DMS 273 (cell line): ENCODE data around the gene IFFO2.

Experiments
- DNase-seq: peaks from one replicate; lab custom pipeline; 2025; ENCODE audit not compliant: unreplicated experiment; lab: John Stamatoyannopoulos, UW

IFFO2 gene

DNA sequence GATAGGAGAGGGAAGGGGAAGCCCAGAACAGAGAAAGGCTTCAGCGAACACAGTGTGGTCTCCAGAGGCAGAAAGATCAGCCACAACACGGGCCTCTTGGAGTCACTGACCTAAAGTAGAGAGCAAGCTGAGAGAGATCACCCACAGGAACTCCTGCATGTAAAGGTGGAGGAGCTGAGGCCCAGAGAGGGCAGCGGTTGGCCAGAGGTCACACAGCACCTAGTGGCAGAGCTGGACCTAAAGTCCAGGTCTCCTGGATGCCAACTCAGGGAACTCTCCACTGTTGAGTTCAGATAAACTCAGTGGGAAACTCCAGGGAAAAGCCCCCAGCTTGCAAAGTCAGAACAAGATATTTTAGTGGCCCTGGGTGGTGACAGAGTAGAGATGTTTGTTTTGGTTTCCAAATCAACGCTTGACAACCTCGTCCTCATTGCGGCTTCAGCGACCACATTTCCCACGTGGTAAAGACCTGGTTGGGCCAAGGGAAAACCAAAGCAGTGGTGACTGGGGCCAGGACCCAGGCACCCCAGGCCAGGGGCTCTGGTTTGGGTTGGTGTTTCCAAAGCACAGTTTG is 4.6 kb downstream of the IFFO2 start:
- DNase-seq: no peak

DNA sequence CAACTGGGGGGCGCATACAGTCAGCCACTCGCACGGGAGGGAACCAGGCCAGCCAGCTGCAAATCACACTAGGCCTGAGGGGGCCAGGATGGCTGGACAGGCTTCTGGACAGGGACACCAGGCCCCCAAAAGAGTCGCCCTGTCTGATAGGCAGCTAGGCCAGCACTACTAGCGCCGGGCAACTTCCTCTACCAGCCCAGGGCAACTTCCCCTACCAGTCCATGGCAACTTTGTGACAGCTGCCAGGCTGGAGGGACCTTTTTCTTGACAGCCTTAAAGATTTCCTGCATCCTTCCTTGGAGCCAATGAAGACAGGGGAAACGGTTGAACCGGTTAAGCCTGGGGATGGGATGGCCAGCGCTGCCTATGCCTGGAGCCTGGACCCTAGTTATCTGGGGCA is 5.1 kb downstream of the IFFO2 start:
- DNase-seq: no peak

DNA sequence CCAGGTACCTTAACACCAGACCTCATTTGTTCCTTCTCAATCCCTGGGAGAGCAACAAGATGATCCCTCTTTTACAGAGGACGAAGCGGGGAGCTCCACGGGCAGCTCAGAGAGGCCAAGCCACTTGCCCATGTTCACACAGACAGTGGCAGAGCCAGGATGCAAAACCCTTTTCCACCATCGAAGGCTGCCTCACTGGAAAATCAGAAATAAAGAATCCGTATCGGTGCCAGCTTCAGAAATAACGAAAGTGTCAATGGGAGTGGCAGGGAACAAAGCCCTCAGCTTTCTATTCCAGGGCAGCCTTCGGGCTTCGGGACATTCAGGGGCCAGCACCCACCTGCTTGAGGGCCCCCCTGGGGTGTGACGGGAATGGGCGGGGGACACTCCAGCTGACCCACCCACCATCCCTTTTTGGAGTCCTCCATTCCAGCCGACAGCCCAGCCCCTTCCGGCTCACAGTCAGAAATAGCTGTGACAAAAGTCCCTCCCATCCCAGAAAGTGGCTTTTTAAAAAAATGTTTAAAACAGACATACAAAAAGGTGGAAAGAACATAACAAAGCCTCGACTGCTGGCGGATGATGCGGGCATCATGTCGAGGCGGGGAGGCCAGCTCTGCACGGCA is 6.0 kb downstream of the IFFO2 start:
- no peak for DNase-seq

- peak; percentile 33 for DNase-seq
Measured at GRCh38 chr1:18949686-18950400, 6.6 kb downstream of the IFFO2 start.

DNA sequence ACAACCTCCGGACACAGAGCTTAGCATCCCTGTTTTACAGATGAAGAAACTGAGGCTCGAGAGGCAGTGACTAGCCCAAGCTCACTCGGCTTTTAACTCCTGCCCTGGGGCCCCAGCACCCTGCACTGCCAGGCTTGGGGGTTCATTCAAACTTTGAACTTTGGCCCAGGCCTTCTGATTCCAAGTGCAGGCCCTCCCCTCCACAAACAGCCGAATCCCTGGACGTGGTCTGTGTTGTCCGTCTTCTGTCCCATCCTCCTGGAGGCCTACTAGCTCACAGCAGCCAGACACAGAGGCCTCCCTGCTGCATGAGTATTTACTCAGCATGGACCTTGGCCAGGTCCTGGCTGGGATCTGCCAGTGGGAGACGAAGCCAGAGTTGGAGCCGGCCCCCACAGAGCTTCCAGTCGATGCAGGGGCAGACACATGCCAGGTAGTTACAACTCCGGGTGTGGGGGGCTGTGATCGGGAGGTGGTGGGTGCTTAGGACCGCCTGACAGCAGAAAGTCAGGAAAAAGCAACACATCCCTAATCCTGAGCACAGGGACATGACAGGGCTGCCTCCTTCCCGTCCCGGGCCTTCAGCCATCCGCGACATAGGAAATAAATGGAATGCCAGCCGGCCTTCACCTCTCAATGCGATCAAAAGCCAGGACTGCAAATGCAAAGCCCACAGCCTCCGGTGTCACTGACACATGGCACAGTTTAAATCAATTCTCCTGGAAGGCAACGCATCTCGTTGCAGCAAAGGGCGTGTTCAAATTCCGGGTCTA is 7.4 kb downstream of the IFFO2 start:
- peak; percentile 29 for DNase-seq

- DNase-seq: peak; percentile 86
Measured at GRCh38 chr1:18948048-18948912, 8.2 kb downstream of the IFFO2 start.

DNA sequence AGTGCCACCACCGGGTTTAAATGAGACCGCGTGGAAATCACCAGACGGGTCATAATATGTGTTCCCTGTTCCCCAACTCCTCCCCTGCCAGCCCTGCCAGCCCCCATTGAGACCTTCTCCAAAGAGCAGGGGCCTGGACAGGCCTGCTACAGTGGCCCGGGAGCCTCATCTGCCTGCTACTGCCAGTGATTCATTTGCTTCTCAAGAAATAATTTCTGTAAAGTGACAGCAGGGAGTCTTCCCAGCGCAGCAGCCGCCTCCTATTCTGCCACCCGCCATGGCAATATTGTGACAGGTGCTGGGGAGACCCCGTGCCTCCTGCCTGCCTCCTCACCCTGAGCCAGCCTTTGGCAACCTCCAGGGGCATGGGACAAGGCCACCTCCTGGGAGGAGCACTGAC is 8.9 kb downstream of the IFFO2 start:
- peak; percentile 68 for DNase-seq

DNA sequence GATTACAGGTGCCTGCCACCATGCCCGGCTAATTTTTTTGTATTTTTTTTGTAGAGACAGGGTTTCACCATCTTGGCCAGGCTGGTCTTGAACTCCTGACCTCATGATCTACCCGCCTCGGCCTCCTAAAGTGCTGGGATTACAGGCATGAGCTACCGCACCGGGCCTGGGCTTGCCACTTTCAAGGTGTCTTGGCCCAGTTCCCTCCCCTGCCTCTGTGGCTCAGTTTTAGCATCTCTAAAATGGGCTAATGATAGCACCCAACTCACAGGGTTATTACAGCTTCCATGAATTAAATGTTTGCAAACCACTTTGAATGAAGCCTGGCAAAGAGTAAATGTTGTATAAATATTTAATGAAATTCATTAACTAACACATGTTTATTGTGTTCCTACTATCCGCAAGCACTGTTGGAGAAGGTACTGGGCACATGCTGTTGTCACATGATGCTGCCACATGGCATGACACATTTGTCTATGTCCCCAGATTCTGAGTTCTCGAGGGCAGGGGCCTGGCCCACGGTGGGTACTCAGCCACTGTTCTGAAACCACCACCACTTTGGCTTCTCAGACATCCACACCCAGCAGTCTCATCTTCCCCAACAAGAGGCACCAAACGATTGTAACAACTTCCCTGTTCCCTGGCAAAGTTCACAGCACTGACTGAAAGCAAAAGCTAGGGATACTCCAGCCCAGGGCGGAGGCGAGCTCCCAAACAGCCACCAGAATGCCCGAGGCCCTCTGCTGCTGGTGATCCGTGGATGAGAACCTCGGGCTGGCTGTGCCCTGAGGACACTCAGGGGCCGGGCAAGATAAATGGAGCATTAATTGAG is 9.7 kb downstream of the IFFO2 start:
- DNase-seq: no peak

DNA sequence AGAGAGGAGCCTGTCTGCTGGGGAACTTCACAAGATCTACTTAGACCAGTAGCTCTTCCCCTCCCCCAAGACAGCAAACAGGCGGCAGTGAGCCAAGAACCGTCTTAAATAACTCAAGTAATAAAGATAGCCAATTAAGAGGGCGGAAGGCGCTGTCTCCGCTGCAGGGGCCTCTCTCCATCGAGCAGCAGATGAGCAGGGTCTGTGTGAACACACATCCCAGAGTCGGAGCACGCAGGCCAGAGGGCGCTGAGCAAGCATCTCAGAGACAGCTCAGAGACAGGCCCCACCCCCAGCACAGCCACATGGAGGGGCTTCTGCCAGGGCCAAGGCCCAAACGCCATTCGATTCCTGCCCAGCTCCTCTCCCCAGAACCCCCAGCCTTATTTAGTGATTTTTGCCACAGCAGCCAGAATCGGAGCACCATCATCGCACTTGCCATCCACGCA is 11.1 kb downstream of the IFFO2 start:
- peak; percentile 88 for DNase-seq

- DNase-seq: no peak
Measured at GRCh38 chr1:18944810-18945209, 11.7 kb downstream of the IFFO2 start.

GRCh38 chr1:18943914-18944572 is 12.4 kb downstream of the IFFO2 start:
- DNase-seq: no peak

DNA sequence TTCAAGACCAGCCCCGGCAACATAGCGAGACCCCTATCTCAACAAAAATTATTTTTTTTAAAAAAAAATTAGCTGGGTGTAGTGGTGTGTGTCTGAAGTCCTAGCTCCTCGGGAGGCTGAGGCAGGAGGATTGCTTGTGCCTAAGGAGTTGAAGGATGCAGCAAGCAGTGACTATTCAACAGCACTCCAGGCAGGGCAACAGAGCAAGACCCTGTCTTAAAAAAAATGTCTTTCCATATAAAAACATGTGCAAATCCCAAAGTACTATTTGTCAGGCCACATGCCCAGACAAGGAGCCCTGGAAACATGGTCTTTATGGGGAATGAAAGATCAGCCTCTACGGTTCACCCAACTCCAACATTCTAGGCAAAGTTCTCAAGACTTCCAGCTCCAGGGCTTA is 13.3 kb downstream of the IFFO2 start:
- no peak for DNase-seq

DNA sequence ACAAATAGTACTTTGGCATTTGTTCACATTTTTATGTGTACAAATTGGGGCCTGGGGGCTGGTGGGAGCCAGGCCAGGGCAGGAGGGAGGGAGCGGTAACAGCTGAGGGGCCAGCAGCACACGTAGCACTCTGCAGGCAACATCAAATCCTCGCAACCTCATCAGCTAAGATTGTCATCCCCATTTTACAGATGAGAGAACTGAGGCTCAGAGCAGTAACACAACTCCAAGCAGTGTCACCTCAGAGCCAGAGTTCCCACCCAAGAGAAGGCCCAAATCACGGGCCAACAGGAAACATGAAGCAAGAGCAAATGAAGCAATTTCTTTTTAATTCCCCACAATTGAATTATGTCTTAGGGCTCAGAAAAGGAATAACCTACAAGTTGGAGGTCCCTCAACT is 14.1 kb downstream of the IFFO2 start:
- DNase-seq: no peak

DNA sequence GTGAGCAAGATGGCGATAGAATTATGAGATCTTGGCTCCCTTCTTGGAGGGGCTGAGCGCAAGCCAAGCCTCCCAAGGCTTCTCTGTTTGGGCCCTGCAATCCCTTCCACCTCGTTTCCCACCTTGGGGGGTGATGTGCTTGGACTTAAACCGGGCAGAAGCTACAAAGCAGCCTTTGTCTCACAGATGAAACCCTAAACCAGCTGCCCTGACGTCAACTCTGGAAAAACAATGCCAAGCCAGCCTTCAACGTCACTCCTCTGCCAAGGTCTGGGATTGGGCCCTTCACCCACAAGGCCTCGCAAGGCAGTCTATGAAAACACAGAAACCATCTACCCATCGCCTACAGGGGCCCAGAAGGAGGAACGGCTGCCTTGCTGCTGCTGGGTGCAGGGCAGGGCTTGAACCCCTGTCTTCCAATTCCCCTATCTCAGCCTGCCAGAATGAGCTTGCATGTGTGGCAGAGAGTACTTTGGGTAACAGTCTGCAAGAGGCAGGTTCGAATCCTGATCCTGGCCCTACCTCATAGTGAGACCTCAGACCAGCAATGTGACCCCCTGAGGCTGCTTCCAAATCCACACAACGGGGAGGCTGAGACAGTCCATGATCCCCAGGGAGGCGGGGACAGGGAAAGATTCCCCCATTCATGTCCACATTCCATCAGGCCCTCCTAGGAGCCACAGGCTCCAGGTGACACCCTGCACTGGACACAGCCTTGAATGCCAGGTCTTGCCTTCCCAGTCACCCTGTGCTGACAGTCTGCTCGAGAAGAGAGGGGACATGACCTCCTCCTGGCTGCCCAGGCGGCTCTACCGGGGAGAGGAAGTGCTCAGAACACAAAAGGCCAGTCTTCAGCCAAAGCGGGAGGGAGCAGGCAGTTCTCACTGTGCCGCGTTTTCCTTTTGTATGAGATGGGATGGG is 15.0 kb downstream of the IFFO2 start:
- DNase-seq: peak; percentile 70

- peak; percentile 82 for DNase-seq
Measured at GRCh38 chr1:18940303-18941020, 16.0 kb downstream of the IFFO2 start.

DNA sequence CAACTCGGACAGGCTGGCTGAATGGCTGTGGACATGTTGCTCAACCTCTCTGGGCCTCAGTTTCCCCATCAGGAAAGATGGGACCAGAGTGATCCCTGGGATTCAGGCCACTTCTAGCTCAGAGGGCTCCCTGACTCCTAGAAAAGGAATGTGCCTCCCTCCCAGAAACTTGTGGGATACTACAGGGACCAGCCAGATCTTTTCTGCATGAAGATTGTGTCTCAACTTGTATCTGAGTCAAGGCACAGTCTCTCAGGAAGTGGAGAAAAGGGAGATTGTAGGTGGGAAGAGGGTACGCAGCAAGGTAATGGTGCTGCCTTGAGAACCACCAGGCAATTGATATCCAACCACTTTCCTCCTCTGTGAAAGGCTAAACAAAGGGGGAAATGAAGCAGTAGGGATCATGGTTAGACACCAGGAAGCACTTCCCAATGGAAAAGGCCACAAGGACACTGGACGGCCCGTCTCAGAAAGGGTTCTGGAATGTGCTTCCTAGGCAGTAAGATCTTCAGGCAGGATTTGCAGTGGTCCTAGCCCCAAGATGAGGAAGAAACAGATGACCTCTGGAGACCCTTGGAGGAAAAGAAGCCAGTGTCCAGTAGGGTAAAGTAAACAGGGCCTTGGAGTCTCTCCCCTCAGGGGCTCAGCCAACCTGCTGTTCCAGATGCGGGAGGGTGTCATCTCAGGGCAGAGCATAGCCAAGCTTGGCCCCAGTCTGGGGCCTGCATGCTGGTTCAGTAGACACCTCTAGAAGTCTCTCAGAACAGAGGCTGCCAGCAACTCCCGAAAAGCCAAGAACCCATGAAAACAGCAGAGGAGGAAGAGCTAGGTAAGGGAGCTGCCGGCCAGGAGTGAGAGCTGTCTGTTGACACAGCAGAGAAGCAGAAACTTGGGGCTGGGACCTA is 16.8 kb downstream of the IFFO2 start:
- peak; percentile 39 for DNase-seq

- DNase-seq: peak; percentile 96
Measured at GRCh38 chr1:18938707-18939070, 17.8 kb downstream of the IFFO2 start.
